HepG2 (cell line): ENCODE measurements around the gene SLC48A1. TPM values are rescaled to one million over a fixed set of nuclear protein-coding genes. Genes with fewer than 3 reads are reported as not detected.

Source experiments
- HNF4G ChIP-seq, 2 experiments: sonication (generic) in 1 of 2; formaldehyde crosslinking in 1 of 2; IDR thresholded peaks; 2 replicates each; pipeline versions ENCODE4 v1.4.0 to v1.6.1; 2011 to 2020; ENCODE audit warnings: borderline replicate concordance in 2 of 2, low read depth in 2 of 2, mild to moderate bottlenecking in 2 of 2, low read length in 1 of 2, missing genetic modification reagents in 1 of 2, moderate library complexity in 1 of 2
- KAT8 ChIP-seq: IDR thresholded peaks from 2 replicates; pipeline ENCODE4 v1.6.1; 2016; ENCODE audit warnings: missing genetic modification reagents, missing compliant biosample characterization
- STAG1 ChIP-seq: sonication (generic); formaldehyde crosslinking; IDR thresholded peaks from 2 replicates; pipeline ENCODE4 v1.4.0; 2020; ENCODE audit warnings: missing genetic modification reagents
- ZBTB38 ChIP-seq: sonication (generic); formaldehyde crosslinking; IDR thresholded peaks from 2 replicates; pipeline ENCODE4 v1.5.1; 2020; ENCODE audit warnings: mild to moderate bottlenecking, missing genetic modification reagents
- polyA plus RNA-seq, 8 experiments: library from polyadenylated mRNA; depleted of rRNA in 3 of 8; stranded (reverse) in 7 of 8; unstranded in 1 of 8; fragments of >200 nt; fragmentation: Illumina TruSeq in 4 of 8; extraction: Trizol in 4 of 8; gene quantifications; 2 replicates each; pipeline versions ENCODE4 v1.2.1 to v1.2.3, GENCODE V29; 2011 to 2016; ENCODE audit warnings: low read depth in 4 of 8, missing spikeins in 1 of 8, mixed read lengths in 1 of 8; ENCODE audit not compliant: insufficient read depth in 1 of 8
- total RNA-seq, 5 experiments: library from RNA; depleted of rRNA; stranded (reverse); fragments of >200 nt; fragmentation: Illumina TruSeq; extraction: Trizol; gene quantifications; 2 replicates each; pipeline ENCODE4 v1.2.3, GENCODE V29; 2016; ENCODE audit warnings: low read depth in 1 of 5
- TF ChIP-seq, protein P1 (sequence below): sonication (generic); formaldehyde crosslinking; IDR thresholded peaks from 2 replicates; pipeline ENCODE4 v1.9.0; 2022; ENCODE audit warnings: missing genetic modification reagents, mild to moderate bottlenecking, borderline replicate concordance
- TF ChIP-seq, protein P2 (sequence below): sonication (generic); formaldehyde crosslinking; conservative IDR thresholded peaks from 2 replicates; pipeline ENCODE4 v1.4.0; 2020; ENCODE audit warnings: mild to moderate bottlenecking, missing genetic modification reagents, moderate library complexity
- TF ChIP-seq, protein P3 (sequence below): sonication (generic); formaldehyde crosslinking; IDR thresholded peaks from 2 replicates; pipeline ENCODE4 v1.8.1; 2023; ENCODE audit warnings: mild to moderate bottlenecking, moderate library complexity, missing genetic modification reagents
- TF ChIP-seq, protein P4 (sequence below): sonication (generic); formaldehyde crosslinking; IDR thresholded peaks from 2 replicates; pipeline ENCODE4 v1.5.1; 2020; ENCODE audit warnings: mild to moderate bottlenecking, missing genetic modification reagents, moderate library complexity
- TF ChIP-seq, protein P5 (sequence below): sonication (generic); formaldehyde crosslinking; IDR thresholded peaks from 2 replicates; pipeline ENCODE4 v1.5.0; 2020; ENCODE audit warnings: mild to moderate bottlenecking, missing genetic modification reagents, moderate library complexity
- TF ChIP-seq, protein P6 (sequence below): sonication (generic); formaldehyde crosslinking; IDR thresholded peaks from 2 replicates; pipeline ENCODE4 v1.8.1; 2023; ENCODE audit warnings: missing genetic modification reagents, inconsistent platforms, borderline replicate concordance

SLC48A1 gene
- total and polyA plus RNA-seq, 2 of the 13 experiments (the other 11 are each of a cell fraction or from before 2014, with no cell fraction given): 2.2 to 3.7 TPM

DNA sequence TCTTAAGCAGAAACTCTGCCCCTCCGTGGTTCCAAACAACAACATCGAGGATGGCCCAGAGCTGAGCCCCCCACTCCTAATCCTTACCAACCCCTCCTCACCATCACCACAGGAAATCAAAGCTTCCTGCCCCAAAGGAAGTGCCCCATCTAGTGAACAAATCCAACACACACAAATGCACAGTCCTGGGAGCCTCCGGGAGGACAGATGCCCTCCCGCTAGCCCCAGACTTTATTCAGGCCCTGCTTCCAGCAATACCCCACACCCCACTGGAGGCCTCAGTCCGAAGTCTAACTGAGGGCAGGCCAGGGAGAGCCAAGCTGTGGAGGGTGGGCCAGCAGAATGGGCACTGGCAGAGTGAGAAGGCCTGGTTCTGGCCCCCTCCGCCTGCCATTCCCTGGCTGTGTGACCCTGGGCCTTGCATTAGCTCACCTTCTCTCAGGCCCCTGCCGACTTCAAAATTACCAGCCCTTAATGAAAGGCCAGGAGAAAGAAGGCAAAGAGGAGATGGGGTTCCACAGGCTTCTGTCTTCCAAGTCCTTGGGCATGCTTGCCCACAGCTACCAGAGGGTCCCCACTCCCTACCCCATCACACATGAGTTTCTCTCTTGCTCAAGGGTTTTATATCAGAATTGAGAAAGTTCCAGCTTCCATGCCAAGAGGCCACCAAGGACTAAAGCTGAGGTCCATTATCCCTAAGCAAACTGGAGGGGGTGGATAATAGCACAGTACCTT is 44.4 kb downstream of the SLC48A1 start (continued):
- TF ChIP-seq, protein P1, sequence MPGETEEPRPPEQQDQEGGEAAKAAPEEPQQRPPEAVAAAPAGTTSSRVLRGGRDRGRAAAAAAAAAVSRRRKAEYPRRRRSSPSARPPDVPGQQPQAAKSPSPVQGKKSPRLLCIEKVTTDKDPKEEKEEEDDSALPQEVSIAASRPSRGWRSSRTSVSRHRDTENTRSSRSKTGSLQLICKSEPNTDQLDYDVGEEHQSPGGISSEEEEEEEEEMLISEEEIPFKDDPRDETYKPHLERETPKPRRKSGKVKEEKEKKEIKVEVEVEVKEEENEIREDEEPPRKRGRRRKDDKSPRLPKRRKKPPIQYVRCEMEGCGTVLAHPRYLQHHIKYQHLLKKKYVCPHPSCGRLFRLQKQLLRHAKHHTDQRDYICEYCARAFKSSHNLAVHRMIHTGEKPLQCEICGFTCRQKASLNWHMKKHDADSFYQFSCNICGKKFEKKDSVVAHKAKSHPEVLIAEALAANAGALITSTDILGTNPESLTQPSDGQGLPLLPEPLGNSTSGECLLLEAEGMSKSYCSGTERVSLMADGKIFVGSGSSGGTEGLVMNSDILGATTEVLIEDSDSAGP (CRISPR knock-in tag): 0 out of 2 replicates have a peak, but pooled peaks have one; percentile 20
- TF ChIP-seq, protein P2, sequence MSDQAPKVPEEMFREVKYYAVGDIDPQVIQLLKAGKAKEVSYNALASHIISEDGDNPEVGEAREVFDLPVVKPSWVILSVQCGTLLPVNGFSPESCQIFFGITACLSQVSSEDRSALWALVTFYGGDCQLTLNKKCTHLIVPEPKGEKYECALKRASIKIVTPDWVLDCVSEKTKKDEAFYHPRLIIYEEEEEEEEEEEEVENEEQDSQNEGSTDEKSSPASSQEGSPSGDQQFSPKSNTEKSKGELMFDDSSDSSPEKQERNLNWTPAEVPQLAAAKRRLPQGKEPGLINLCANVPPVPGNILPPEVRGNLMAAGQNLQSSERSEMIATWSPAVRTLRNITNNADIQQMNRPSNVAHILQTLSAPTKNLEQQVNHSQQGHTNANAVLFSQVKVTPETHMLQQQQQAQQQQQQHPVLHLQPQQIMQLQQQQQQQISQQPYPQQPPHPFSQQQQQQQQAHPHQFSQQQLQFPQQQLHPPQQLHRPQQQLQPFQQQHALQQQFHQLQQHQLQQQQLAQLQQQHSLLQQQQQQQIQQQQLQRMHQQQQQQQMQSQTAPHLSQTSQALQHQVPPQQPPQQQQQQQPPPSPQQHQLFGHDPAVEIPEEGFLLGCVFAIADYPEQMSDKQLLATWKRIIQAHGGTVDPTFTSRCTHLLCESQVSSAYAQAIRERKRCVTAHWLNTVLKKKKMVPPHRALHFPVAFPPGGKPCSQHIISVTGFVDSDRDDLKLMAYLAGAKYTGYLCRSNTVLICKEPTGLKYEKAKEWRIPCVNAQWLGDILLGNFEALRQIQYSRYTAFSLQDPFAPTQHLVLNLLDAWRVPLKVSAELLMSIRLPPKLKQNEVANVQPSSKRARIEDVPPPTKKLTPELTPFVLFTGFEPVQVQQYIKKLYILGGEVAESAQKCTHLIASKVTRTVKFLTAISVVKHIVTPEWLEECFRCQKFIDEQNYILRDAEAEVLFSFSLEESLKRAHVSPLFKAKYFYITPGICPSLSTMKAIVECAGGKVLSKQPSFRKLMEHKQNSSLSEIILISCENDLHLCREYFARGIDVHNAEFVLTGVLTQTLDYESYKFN (CRISPR knock-in tag): 0 out of 2 replicates have a peak, but pooled peaks have one; percentile 21
- TF ChIP-seq, protein P3, sequence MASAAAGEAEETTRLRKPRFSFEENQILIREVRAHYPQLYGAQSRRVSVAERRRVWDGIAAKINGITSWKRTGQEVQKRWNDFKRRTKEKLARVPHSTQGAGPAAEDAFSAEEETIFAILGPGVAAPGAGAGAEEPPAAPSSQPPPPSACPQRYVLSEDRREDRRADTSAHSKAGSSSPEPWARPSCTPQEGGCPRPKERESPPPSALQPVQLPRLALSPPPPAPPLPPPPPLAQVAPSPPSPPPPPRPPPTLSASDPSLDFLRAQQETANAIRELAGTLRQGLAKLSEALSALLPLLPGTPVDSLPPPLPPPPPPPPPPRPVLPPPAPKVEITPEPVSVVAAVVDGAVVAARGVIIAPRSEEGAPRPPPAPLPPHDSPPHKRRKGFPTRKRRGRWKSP: 0 out of 2 replicates have a peak, but pooled peaks have one; percentile 24
- TF ChIP-seq, protein P4, sequence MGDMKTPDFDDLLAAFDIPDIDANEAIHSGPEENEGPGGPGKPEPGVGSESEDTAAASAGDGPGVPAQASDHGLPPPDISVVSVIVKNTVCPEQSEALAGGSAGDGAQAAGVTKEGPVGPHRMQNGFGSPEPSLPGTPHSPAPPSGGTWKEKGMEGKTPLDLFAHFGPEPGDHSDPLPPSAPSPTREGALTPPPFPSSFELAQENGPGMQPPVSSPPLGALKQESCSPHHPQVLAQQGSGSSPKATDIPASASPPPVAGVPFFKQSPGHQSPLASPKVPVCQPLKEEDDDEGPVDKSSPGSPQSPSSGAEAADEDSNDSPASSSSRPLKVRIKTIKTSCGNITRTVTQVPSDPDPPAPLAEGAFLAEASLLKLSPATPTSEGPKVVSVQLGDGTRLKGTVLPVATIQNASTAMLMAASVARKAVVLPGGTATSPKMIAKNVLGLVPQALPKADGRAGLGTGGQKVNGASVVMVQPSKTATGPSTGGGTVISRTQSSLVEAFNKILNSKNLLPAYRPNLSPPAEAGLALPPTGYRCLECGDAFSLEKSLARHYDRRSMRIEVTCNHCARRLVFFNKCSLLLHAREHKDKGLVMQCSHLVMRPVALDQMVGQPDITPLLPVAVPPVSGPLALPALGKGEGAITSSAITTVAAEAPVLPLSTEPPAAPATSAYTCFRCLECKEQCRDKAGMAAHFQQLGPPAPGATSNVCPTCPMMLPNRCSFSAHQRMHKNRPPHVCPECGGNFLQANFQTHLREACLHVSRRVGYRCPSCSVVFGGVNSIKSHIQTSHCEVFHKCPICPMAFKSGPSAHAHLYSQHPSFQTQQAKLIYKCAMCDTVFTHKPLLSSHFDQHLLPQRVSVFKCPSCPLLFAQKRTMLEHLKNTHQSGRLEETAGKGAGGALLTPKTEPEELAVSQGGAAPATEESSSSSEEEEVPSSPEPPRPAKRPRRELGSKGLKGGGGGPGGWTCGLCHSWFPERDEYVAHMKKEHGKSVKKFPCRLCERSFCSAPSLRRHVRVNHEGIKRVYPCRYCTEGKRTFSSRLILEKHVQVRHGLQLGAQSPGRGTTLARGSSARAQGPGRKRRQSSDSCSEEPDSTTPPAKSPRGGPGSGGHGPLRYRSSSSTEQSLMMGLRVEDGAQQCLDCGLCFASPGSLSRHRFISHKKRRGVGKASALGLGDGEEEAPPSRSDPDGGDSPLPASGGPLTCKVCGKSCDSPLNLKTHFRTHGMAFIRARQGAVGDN (CRISPR knock-in tag): peak; percentile 52
- peak; percentile 46; the same call in 1 of the 2 replicates for TF ChIP-seq HNF4G (IDR thresholded peaks at IDR 0.05; ENCODE audit: borderline replicate concordance, low read depth, low read length)
- TF ChIP-seq HNF4G (CRISPR knock-in tag; IDR thresholded peaks at IDR 0.05; ENCODE audit: borderline replicate concordance, low read depth): no peak
- TF ChIP-seq STAG1 (CRISPR knock-in tag): 0 out of 2 replicates have a peak, but pooled peaks have one; percentile 7
- TF ChIP-seq, protein P5, sequence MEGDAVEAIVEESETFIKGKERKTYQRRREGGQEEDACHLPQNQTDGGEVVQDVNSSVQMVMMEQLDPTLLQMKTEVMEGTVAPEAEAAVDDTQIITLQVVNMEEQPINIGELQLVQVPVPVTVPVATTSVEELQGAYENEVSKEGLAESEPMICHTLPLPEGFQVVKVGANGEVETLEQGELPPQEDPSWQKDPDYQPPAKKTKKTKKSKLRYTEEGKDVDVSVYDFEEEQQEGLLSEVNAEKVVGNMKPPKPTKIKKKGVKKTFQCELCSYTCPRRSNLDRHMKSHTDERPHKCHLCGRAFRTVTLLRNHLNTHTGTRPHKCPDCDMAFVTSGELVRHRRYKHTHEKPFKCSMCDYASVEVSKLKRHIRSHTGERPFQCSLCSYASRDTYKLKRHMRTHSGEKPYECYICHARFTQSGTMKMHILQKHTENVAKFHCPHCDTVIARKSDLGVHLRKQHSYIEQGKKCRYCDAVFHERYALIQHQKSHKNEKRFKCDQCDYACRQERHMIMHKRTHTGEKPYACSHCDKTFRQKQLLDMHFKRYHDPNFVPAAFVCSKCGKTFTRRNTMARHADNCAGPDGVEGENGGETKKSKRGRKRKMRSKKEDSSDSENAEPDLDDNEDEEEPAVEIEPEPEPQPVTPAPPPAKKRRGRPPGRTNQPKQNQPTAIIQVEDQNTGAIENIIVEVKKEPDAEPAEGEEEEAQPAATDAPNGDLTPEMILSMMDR: peak; percentile 56
- TF ChIP-seq ZBTB38 (CRISPR knock-in tag): peak; percentile 32; the same call in 1 of the 2 replicates
- TF ChIP-seq KAT8 (CRISPR knock-in tag): 0 out of 2 replicates have a peak, but pooled peaks have one; percentile 21
- TF ChIP-seq, protein P6, sequence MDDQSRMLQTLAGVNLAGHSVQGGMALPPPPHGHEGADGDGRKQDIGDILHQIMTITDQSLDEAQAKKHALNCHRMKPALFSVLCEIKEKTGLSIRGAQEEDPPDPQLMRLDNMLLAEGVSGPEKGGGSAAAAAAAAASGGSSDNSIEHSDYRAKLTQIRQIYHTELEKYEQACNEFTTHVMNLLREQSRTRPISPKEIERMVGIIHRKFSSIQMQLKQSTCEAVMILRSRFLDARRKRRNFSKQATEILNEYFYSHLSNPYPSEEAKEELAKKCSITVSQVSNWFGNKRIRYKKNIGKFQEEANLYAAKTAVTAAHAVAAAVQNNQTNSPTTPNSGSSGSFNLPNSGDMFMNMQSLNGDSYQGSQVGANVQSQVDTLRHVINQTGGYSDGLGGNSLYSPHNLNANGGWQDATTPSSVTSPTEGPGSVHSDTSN (CRISPR knock-in tag): no peak
